HG03378 (cell line): ENCODE results near the gene PPP1R16B.

Experiments used
- ATAC-seq: cut with Tn5 transposase; IDR thresholded peaks from one replicate; pipeline ENCODE4 v1.9.1; 2021; ENCODE audit warnings: mild to moderate bottlenecking, moderate library complexity; ENCODE audit not compliant: unreplicated experiment

The PPP1R16B gene

GRCh38 chr20:38961530-38962043 lies 156.1 kb downstream of the PPP1R16B start:
- ATAC-seq, result no peak

- ATAC-seq, result peak; percentile 85
Observed at GRCh38 chr20:38962044-38962927, 156.8 kb downstream of the PPP1R16B start, which contains the start of gene DHX35. TSS of gene DHX35 (plus strand) at chr20:38962344. CDS start at chr20:38962368, 24 bp downstream.

DNA sequence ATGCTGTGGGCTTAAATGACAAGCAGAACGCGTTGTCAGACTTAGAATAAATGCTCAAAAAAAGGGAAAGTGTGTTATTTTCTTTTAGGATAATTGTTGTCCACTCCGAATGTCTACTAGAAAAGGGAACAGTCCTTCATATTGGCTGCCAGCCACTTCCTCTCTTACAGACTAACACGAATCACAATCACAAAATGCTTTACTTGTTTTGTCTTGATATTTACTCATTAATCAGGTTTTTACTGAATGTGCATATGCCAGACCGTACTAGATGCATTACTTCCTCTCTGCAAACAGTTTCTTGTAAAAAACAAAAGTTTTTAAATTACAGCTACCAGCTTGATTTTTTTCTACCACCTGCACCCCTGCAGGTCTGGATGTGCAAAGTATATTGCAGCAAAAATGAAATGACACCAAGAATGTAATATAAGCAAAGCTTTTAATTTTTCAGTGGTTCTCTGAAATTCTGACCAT lies 157.5 kb downstream of the PPP1R16B start:
- no peak for ATAC-seq

DNA sequence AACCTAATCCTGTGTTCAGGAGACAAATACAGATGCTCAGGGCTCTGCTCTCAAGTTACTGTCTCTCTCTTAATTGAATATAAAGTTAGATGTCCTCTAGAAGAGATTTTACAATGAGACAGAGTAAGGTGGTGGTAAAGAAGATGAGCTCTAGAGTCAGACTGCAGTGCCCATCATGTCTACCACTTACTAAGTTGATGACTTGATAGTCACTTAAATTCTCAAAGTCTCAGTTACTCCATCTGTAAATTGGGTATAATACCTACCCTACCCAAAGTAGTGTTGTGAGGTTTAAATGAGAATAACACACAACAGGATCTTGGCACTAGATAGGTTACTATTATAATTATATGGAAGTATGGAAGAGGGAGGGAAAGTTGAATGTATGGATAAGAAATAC lies 158.2 kb downstream of the PPP1R16B start:
- ATAC-seq, result no peak

DNA sequence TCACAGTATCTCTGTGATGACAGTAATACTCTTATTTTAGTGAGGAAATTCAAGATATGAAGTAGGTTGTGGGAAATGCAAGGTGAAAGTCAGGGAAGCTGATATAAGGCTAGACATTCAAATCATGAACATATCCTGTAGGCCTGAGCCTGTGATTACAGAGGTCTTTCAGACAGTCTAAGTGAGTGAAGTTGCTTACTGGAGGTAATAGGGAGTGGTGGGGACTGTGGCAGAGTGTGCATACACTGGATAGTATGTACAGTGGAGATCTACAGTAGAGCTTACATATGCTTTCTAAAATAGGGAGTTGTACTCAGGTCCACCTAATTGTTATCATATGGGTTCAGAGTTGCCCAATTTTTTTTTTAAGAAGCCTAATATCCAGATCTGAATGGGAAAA lies 159.8 kb downstream of the PPP1R16B start:
- ATAC-seq, result no peak

- ATAC-seq, result no peak
Observed at GRCh38 chr20:38968090-38968489, 162.6 kb downstream of the PPP1R16B start.

GRCh38 chr20:38969708-38970107 lies 164.2 kb downstream of the PPP1R16B start:
- no peak for ATAC-seq

DNA sequence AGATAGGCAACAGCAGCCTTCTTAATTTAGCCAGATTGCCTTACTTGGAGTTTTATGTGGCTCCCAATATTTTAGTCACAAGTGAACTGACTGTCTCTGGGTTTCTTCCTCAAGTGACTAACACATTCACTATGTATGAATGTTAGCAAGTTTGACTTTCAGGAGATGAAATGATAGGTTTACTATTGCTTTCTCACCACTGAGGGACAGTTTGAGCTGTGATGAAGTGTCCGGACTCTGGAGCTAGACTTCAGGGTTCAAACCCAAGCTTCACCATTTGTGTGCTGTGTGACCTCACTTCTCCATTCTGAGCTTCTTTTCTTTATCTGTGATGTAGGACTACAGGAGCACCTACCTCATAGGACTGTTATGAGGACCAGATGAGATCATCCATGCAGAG lies 164.8 kb downstream of the PPP1R16B start:
- no peak for ATAC-seq
